IPS-18a (cell line): ENCODE measurements around the gene RHBDD1.

Experiments
- H3K27ac ChIP-seq: one replicate; pipeline ENCODE4 v1.5.1; 2013; ENCODE audit warnings: low read length
- H3K27me3 ChIP-seq: one replicate; pipeline ENCODE4 v1.6.1; 2013; ENCODE audit warnings: mild to moderate bottlenecking, low read length; ENCODE audit not compliant: control insufficient read depth, insufficient read depth
- H3K36me3 ChIP-seq: one replicate; pipeline ENCODE4 v1.6.1; 2013; ENCODE audit warnings: low read depth, low read length; ENCODE audit not compliant: control insufficient read depth
- H3K4me1 ChIP-seq: one replicate; pipeline ENCODE4 v1.6.1; 2013; ENCODE audit warnings: low read depth, low read length; ENCODE audit not compliant: control insufficient read depth
- H3K4me3 ChIP-seq: one replicate; pipeline ENCODE4 v1.5.1; 2013; ENCODE audit warnings: low read length
- H3K9ac ChIP-seq: one replicate; pipeline ENCODE4 v1.6.1; 2013; ENCODE audit warnings: mild to moderate bottlenecking, low read length, moderate library complexity
- H3K9me3 ChIP-seq: one replicate; pipeline ENCODE4 v1.6.1; 2013; ENCODE audit warnings: low read depth, low read length; ENCODE audit not compliant: control insufficient read depth

RHBDD1 gene

DNA sequence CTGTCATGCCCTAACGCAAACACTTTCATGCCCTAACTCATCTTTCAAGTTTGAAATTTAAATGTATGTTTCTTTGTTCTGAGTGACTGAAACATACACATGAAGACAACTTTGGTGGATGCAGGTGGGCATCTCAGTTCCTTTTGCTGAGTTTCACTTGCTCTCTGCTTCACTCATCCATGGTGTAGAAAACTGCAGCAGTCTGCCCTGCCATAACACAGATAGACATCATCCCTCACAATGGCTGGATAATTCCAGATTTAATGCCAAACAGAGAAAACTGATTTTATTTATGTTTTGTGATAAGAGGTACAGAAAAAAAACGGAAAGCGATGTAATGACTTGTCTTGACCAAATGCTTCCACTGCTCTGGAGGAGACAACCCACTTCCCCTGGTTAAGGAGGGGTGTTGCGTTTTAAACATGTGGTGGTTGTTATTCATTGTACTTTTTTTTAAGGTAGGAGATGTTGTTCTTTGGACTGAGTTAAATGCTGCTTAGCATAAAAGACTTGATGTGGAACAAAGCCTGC is 70.4 kb downstream of the RHBDD1 start:
- Histone ChIP-seq H3K9me3 (no peaks in the 10 kb centered on the region), H3K27me3 (no peaks in the 10 kb centered on the region), H3K4me3 (no peak overlapping the region), H3K36me3 (no peaks in the 10 kb centered on the region), H3K9ac (no peak overlapping the region), H3K27ac (no peak overlapping the region), H3K4me1 (no peaks in the 10 kb centered on the region)

DNA sequence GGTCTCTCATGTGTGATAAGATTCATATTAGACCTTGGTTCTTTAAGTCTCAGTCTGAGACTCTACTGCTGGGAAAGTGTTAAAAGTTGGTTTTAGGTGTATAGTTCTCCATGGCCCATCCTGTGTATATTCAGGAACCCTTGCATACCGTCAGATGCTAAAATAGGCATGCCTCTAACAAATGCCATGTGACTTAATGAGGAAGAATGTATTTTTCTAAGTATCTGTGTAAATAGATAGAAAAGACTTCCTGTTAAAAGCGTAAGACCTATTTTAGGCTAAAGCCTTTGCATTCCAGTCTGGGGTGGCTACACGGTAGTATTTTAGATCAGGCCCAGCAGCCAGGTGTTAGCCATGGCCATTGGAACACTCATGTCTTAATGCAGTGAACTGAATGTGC is 73.3 kb downstream of the RHBDD1 start:
- peaks cover 1% of the 10 kb centered on the region for H3K36me3 ChIP-seq
- no peak overlapping the region for H3K9ac ChIP-seq
- no peak overlapping the region for H3K27ac ChIP-seq
- no peaks in the 10 kb centered on the region for H3K4me1 ChIP-seq
- no peaks in the 10 kb centered on the region for H3K9me3 ChIP-seq
- no peak overlapping the region for H3K4me3 ChIP-seq
- no peaks in the 10 kb centered on the region for H3K27me3 ChIP-seq

DNA sequence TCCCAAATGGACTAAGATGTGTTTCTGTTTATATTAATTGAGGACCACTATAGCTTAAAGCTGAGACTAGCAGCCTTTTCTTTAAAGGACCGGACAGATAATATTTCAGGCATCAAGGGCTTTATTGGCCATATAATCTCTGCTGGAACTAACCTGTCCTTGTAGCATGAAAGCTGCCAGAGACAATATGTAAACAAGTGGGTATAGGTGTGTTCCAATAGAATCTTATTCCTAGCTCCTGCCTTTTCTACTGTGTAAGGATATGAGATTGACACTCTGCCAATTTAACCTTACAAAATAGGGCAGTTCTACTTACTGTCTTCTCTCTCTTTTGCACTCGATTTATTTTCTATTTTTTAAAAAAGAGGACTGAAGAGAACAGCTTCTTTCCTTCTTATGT is 74.0 kb downstream of the RHBDD1 start:
- Histone ChIP-seq H3K4me3 (no peak overlapping the region), H3K27ac (no peak overlapping the region), H3K9ac (no peak overlapping the region), H3K4me1 (no peaks in the 10 kb centered on the region), H3K27me3 (no peaks in the 10 kb centered on the region), H3K9me3 (no peaks in the 10 kb centered on the region), H3K36me3 (peaks cover 2% of the 10 kb centered on the region)

DNA sequence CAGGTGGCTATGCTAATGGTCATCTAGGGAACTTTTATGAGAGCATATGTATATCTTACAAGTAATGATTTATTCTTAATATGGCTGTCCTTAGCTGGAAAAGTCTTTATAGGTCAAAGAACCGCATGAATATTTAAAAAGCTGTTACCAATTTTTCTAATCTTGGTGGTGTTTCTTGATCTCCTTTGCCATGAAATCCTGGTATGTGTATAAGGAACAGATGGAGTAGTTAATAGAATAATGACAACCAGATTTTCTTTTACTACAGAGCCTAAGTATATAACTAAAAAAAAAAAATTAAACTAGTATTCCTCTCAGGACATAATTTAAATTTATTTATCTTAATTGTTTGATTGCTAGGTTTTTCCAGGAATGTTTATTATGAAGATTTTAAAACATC is 74.5 kb downstream of the RHBDD1 start:
- H3K36me3 ChIP-seq: peaks cover 2% of the 10 kb centered on the region
- H3K4me1 ChIP-seq: no peaks in the 10 kb centered on the region
- no peak overlapping the region for H3K27ac ChIP-seq
- H3K9ac ChIP-seq: no peak overlapping the region
- no peaks in the 10 kb centered on the region for H3K9me3 ChIP-seq
- no peak overlapping the region for H3K4me3 ChIP-seq
- H3K27me3 ChIP-seq: no peaks in the 10 kb centered on the region

DNA sequence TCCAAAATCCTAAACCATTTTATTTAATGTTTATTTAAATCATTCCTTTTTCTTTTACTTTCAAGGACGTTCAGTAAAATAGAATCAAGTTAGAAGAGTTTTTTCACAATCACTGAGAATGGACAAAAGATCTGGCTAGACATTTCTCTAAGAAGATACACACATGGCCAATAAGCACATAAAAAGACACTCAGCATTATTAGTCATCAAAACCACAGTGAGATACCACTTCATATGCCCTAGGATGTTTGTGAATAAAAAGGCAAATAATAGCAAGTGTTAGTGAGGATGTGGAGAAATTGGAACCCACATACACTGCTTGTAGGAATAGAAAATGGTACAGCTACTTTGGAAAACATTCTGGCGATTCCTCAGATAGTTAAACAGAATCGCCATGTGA is 76.1 kb downstream of the RHBDD1 start:
- Histone ChIP-seq H3K9ac (no peak overlapping the region), H3K9me3 (no peaks in the 10 kb centered on the region), H3K36me3 (peaks cover 2% of the 10 kb centered on the region), H3K4me1 (no peaks in the 10 kb centered on the region), H3K4me3 (no peak overlapping the region), H3K27ac (no peak overlapping the region), H3K27me3 (no peaks in the 10 kb centered on the region)

DNA sequence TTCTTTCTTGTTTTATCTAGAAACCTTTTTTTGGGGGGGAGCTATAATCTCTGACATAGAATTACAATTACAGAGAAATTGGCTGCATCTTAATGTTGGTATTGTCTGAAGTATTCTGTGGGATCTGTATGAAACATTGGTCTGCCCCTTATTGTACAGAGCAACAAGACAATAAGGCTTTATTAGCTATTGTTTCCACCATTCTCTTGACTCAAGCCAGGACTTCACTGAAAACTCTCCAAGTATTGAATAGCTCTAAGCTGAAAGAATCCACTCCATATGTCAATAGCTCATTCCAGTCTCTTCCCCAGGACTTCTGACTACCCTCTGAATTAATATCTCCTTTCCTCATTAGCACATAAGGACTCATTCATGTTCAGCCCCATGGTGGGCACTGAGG is 77.8 kb downstream of the RHBDD1 start:
- Histone ChIP-seq H3K9me3 (no peaks in the 10 kb centered on the region), H3K4me1 (no peaks in the 10 kb centered on the region), H3K4me3 (no peak overlapping the region), H3K9ac (no peak overlapping the region), H3K27ac (no peak overlapping the region), H3K36me3 (peaks cover 2% of the 10 kb centered on the region), H3K27me3 (no peaks in the 10 kb centered on the region)

DNA sequence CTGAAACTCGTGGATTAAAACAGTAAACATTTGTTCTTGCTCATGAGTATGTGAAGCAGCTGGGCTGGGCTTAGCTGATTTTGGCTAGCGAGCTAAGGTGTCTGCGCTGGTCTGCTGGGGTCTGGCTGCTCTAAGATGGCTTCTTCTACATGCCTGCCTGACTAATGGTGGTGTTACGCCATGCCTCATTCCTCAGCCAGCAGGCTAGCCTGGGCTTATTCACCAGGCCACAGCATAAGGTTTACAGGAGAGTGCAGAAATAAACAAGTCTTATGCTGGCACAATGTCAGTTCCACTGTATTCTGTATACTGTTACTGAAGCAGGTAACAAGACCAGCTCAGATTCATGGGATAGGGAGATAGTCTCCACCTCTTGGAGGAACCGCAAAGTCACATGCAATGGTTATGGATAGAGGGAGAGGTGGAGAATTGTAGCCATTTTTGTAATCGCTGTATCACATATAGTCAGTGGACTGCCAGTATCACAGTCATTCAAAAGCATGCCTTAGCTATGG is 80.0 kb downstream of the RHBDD1 start:
- Histone ChIP-seq H3K9me3 (no peaks in the 10 kb centered on the region), H3K36me3 (peaks cover 2% of the 10 kb centered on the region), H3K27me3 (no peaks in the 10 kb centered on the region), H3K9ac (no peak overlapping the region), H3K4me1 (no peaks in the 10 kb centered on the region), H3K27ac (no peak overlapping the region), H3K4me3 (no peak overlapping the region)

DNA sequence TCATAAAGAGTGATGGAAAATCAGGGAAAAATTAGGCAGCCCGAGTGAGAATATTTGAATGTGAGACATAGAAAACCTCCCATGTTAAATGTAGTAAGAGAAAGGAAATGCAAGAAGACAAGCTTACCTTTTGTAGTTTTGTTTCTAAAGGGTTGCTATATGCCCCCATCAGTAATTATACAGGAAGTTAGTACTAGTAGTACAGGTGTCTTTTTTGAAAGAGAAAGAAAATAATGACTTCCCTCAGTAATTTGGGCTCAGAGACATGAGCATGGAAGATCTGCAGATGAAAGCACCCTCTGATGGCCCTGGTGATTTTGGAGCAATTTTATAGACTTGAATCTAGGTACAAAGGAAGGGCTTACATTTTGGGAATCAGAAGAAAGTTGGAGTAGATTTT is 80.8 kb downstream of the RHBDD1 start:
- Histone ChIP-seq H3K4me1 (no peaks in the 10 kb centered on the region), H3K27ac (no peak overlapping the region), H3K36me3 (peaks cover 2% of the 10 kb centered on the region), H3K9ac (no peak overlapping the region), H3K27me3 (no peaks in the 10 kb centered on the region), H3K4me3 (no peak overlapping the region), H3K9me3 (no peaks in the 10 kb centered on the region)

DNA sequence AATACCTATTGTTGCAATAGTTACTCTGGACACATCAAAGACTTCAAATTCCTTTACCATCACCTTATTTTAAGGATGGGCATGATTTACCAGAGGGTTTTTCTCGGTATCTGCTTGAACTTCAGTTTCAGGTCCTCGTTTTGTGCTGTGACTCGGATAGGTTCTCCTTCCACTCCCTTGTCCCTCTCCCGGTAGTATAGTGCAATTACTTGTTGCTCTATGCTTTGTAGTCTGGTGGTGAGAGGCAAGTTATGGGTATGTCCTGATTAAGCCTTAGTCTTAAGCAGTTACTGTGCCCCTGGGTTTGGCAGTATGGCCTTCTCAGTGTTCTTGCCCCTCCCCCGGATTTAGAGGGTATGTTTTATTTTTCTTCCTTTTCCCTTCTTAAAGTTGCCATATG is 96.6 kb downstream of the RHBDD1 start:
- no peak overlapping the region for H3K4me3 ChIP-seq
- H3K4me1 ChIP-seq: no peaks in the 10 kb centered on the region
- no peaks in the 10 kb centered on the region for H3K36me3 ChIP-seq
- H3K27ac ChIP-seq: no peak overlapping the region
- no peaks in the 10 kb centered on the region for H3K27me3 ChIP-seq
- no peak overlapping the region for H3K9ac ChIP-seq
- no peaks in the 10 kb centered on the region for H3K9me3 ChIP-seq

DNA sequence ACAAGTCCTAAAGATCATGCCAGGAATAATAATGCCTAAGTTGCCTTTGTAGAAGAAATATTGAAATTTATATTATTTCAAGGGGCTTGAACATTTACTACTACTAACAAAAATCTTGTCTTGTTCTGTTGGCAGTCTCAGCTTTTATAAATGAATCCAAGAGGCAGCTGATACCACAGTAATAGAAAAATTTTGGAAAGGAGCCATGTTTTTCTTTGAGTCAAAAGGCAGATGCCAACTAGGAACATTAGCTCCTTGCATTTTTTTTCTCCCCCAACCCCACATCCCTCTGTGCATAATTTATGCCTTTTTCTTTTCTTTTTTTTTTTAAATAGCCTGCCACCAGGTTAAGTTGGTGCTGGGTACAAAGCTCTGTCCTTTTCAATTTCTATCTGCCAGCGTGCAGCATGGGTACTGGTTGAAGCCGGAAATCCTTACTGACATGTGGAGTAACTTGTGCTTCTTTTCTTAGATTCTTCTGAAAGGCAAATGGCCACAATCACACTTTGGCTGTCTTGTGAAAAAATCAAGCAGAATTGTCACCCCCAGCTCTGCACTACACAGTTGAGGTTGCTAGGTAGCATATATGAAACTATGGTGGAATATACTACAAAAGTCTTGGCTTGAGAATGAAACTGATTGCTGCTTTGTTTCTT is 98.8 kb downstream of the RHBDD1 start:
- Histone ChIP-seq H3K27ac (no peak overlapping the region), H3K9me3 (no peaks in the 10 kb centered on the region)

DNA sequence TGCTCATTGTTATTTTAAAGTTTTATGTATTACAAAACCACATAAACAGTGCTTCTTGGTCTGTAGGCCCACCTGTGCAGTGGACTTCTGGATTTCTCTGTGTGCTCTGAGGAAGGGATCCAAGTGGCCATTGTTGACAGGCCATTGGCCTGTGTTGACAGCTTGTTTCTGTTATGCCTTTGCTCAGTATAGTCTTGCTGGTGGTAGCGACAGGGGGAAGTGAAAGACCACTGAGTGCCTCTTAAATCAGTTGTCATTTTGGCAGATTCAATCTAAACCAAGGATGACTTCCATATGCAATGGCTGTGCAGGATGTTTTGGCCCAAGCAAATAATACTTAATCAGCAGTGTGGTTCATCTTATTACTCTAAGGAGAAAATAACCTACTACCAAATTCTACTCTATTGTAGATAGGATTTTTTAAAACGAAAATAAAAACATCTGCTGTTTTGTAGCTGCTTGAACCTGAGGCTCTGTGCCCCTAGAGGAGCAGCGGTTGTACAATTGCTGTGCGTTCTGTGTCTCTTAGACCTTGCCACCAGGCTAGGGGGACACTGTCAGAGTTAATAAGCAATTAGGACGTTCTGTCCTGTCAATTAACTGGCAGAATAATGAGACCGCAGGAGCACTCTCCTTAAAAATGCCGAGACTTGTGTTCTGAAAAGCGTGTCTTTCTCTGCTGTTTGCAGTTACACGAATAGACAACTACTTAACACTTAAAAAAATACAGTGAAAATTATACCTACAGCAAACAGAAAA is 108.2 kb downstream of the RHBDD1 start:
- H3K4me1 ChIP-seq: no peaks in the 10 kb centered on the region
- no peaks in the 10 kb centered on the region for H3K27me3 ChIP-seq
- no peaks in the 10 kb centered on the region for H3K36me3 ChIP-seq
- no peak overlapping the region for H3K4me3 ChIP-seq
- H3K27ac ChIP-seq: no peak overlapping the region
- H3K9ac ChIP-seq: no peak overlapping the region
- H3K9me3 ChIP-seq: no peaks in the 10 kb centered on the region

More for the DNA sequence above, 98.8 kb downstream of the RHBDD1 start:
- H3K4me1 ChIP-seq: no peaks in the 10 kb centered on the region
- no peaks in the 10 kb centered on the region for H3K27me3 ChIP-seq
- H3K36me3 ChIP-seq: no peaks in the 10 kb centered on the region
- H3K4me3 ChIP-seq: no peak overlapping the region
- H3K9ac ChIP-seq: no peak overlapping the region

DNA sequence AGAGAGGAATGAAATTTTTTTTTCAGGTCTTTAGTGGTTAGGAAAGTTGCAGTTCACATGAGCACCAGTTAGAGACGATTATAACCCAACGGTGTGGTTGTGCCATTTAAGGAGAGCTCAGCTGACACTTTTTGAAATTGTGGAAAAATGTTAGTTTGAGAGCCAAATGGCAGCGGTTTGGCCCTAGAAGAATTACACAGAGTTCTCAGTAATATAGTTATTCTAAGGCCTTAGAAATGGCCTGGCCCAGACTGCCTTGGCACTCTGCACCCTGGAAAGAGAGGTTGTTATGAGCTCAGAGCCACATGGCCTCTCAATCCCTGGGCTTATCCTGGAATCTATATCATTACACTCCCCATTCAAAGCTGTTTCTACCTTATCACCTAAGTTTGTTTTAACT is 117.4 kb downstream of the RHBDD1 start:
- Histone ChIP-seq H3K36me3 (no peaks in the 10 kb centered on the region), H3K4me1 (no peaks in the 10 kb centered on the region), H3K27me3 (no peaks in the 10 kb centered on the region), H3K9ac (no peak overlapping the region), H3K4me3 (no peak overlapping the region), H3K27ac (no peak overlapping the region), H3K9me3 (no peaks in the 10 kb centered on the region)
